Stimulated activated CD4-positive, alpha-beta T cell treated with anti-CD3 and anti-CD28 coated beads, Interleukin-1b, Interleukin-23, amount 100 ng/mL, for 48 hours (primary cell): ENCODE data around the gene SRMS.

Experiments
- DNase-seq: peaks from one replicate; pipeline ENCODE4 v3.0.0-alpha.2; 2020

SRMS gene

DNA sequence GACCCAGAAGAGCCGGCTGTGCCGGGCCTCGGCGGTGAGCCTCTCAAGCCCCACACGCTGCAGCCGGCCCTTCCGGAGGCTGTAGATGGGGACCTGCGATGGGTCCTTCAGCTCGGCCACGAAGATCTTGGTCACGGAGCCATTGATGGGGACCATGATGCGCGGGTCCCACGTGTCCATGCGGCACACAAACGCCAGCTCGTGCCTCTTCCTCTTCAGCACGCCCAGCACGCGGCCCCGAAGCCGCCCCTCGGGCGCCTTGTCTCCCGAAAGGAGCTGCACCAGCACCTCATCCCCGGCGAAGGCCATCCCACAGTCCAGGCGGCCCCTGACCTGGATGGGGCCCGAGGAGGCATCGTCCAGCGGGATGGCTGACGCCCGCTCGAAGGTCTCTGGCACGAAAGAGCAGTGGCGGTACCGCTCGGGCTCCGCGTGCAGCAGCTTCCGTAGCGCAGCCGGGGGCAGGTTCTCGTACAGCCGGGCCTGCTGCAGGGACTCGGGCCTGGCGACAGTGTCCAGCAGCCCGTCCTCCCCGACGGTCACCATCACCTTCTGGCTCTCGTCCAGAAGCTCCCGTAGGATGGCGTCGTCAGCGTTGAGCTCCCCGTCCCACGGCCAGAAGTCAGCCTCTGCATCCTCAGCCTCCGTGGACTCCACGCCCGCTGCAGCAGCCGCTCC, 17.6 kb upstream of the SRMS start:
- DNase-seq = no peak

- DNase-seq = no peak
These were observed 16.7 kb upstream of the SRMS start for GRCh38 chr20:63564036-63564810.

DNA sequence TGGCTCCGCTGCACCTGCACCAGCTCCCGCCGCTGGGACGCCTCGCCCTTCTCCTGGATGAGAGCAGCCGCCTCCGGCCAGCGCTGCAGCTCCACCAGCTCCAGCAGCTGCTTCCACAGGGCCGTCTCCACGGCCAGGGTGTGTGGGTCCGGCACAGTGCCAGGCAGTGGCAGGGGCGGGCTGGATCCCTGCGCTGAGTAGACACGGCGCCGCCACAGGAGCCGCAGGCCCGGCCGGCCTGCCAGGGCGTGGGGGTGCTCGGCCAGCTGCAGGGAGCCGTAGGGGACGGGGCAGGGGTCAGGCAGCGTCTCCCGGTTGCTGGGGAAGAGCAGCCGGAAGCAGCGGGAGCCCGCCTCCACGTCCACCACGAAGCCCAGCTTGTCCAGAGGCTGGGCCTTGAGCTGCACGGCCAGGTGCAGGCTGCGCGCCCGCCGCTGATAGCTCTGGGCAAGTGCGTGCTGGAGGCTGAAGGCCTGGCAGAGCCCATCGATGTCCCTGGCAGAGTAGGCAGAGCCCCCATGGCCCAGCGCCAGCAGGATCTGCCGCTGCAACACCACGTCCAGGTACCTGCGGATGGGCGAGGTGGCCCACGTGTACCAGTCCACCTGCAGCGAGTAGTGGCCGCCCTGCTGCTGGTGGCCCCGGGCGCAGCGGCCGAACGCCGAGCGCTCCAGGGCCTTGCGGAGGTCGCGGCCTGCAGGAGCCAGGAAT, 15.8 kb upstream of the SRMS start:
- DNase-seq = no peak

- no peak for DNase-seq
These were observed 15.1 kb upstream of the SRMS start for GRCh38 chr20:63562461-63563224.

GRCh38 chr20:63561624-63562396, 14.3 kb upstream of the SRMS start:
- DNase-seq = no peak

DNA sequence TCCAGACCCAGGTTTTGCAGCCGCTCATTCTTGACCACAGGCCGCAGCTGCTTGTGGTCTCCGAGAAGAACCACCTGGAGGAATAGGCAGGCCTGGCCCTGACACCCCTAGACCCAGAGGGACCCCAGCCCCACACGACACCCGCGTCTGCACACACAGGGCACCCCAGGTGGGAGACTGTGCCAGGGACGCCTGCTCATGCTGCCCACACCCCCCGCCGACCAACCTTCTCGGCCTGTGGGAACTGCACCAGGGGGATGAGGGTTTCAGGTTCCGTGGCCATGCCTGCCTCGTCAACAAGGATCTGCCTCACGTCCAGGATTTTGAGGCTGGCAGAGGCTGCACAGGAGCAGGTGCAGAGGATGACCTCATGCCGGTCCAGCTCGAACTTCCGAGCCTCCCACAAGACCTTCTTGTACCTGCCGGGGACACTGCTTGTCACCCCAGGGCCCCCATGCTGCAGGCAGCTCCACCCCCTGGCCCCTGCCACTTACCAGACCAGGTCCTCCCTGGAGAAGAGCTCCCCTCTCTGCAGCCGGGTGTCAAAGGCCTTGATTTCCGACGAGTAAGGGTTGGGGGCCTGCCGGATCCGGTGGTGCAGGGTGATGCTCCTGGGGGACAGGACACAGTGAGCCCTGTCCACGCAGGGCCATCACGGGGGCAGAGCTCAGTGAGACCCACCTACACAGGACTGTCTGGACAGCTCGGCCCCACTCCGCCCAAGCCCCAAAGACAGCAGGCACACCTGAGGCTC, 13.5 kb upstream of the SRMS start:
- no peak for DNase-seq

- DNase-seq = no peak
These were observed 12.8 kb upstream of the SRMS start for GRCh38 chr20:63560333-63560805.

DNA sequence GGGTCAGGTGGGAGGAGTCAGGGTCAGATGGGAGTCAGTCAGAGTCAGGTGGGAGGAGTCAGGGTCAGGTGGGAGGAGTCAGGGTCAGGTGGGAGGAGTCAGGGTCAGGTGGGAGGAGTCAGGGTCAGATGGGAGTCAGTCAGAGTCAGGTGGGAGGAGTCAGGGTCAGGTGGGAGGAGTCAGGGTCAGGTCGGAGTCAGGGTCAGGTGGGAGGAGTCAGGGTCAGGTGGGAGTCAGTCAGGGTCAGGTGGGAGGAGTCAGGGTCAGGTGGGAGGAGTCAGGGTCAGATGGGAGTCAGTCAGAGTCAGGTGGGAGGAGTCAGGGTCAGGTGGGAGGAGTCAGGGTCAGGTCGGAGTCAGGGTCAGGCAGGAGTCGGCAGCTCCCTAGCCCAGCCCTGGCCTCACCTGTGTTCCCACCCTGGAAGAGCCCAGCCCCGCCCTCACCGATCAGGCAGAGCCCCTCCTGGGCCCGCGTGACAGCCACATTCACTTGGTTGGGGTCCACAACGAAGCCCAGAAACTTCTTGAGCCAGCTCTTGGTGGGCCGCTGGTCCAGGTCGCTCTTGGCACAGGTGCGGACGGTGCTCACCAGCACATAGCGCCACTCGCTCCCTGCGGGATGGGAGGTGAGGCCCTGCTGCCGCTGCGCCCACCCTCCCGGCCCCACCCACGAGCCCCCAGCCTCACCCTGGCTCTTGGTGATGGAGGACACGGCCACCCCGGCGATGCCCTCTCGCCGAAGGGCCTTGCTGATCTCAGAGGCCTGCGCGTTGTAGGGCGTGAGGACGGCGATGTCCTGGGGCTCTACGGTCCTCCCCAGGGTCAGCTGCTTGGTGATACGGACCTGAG, 12.2 kb upstream of the SRMS start:
- DNase-seq = peak; percentile 67

- no peak for DNase-seq
These were observed 11.4 kb upstream of the SRMS start for GRCh38 chr20:63558804-63559484.

DNA sequence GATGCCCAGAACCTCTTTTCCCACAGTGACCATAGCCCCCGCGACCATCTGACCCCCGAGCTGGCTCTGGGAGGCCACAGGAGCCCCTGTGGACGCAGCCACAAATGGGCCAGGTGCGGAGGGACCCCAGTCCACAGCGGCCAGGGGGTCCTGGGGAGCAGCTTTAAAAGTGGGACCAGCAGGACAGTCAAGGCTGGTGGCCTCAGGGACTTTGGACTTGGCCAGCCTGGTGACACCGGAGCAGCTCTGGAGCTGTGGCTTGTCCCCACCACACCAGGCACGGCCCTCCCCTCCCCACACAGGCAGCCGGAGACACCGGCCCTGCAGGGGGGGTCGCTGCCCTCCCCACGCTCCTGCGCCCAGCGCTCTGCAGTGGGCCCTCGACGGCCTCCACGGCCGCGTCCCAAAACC, 9.9 kb upstream of the SRMS start:
- no peak for DNase-seq

DNA sequence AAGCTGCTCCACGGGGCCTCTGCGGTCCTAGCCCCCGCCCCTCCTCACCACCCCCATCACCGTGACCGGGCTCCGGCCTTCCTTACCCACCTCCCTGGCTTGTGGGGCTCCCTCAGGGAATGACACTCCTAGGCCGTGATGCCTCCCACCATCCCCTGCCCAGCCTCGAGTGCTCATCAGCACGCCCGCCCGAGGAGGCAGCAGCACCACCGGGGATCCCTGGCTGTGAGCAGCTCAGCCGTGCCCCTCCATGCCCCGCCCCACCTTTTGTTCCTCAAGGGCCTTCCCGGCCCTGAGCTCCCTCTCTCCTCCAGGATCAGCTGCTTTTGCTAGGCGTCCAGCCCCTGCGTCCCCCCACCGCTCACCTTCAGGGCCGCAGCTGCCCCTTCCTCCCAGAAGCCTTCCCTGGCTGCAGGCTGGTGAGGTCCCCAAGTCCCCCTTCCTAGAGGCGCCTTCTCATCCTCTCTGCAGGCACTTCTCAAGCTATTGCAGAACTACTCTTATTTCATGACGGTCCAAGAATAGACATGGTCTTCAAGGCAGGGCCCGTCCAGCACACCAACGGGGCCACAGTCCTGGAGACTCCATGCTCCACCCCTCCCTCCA, 9.4 kb upstream of the SRMS start:
- no peak for DNase-seq

DNA sequence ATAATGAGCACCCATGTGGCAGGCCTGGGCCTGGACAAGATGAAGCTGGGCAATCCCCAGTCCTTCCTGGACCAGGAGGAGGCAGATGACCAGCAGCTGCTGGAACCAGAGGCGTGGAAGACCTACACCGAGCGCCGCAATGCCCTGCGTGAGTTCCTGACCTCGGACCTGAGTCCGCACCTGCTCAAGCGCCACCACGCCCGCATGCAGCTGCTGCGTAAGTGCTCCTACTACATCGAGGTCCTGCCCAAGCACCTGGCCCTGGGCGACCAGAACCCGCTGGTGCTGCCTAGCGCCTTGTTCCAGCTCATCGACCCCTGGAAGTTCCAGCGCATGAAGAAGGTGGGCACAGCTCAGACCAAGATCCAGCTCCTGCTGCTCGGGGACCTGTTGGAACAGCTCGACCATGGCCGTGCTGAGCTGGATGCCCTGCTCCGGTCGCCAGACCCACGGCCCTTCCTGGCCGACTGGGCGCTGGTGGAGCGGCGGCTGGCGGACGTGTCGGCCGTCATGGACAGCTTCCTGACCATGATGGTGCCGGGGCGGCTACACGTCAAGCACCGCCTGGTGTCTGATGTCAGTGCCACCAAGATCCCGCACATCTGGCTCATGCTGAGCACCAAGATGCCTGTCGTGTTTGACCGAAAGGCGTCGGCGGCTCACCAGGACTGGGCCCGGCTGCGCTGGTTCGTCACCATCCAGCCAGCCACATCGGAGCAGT, 8.3 kb upstream of the SRMS start:
- DNase-seq = no peak

DNA sequence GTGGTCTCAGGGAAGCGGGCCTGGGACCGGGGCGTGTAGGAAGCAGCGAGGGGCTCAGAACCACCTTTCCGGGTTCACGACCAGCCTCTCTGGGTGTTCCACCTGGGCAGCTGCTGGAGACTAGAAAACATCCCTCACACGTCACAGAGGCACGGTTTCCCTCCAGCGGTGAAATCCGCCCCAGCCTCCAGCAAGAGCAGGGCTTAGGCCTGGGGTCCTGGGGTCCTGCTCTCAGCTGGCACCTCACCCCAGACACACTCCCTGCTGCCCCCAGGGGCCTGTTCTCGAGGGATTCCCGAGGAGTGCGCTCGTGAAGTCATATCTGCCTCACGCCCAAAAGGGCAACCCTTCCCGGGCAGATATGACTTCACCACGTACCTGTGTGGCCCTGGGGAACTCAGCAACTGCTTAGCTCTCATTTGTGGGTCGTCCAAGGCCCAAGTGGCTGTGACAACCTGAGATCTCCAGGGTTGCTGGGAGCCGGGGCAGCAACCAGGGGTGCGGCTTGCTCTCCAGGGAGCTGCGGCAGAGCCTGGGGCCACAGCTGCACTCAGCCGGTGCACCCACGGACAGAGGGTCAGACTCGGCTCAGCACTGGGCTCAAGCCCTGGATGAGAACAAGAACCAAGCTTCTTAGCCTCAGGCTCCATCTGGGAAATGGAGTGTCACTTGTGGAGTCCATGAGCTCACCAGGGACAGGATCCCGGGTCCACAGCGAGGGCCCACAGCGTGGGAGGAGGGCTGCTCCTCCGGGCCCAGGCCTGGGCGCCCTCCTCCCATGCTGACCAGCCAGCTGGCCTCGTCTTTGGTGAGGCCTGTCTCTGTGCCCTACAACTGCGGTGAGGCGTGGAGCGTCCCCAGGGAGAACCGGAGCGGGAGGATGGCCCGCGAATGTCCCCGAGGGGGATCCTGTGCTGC, 7.1 kb upstream of the SRMS start:
- DNase-seq = no peak

DNA sequence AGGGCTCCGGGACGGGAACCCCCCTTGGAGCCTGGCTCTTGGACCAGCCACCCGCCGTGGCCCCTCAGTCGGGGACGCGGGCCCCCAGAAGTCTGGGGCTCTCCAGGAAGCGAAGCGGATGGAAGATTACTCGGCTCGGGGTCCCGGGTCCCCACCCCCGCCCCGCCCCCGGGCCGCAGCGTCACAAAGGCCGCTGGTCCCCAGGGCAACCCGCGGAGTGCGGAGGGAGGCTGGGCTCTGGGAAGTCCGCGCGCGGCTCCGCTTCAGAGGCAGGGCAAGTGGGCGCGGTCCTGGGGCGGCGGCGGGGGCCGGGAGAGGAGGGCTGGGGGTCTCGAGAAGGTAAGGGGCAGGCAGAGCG, 6.4 kb upstream of the SRMS start, which contains the start of gene FNDC11:
Gene FNDC11 (plus strand): TSS at position 227 of the 358 bp plus-strand sequence. CDS start 1,505 bp downstream, outside the sequence.
- no peak for DNase-seq

DNA sequence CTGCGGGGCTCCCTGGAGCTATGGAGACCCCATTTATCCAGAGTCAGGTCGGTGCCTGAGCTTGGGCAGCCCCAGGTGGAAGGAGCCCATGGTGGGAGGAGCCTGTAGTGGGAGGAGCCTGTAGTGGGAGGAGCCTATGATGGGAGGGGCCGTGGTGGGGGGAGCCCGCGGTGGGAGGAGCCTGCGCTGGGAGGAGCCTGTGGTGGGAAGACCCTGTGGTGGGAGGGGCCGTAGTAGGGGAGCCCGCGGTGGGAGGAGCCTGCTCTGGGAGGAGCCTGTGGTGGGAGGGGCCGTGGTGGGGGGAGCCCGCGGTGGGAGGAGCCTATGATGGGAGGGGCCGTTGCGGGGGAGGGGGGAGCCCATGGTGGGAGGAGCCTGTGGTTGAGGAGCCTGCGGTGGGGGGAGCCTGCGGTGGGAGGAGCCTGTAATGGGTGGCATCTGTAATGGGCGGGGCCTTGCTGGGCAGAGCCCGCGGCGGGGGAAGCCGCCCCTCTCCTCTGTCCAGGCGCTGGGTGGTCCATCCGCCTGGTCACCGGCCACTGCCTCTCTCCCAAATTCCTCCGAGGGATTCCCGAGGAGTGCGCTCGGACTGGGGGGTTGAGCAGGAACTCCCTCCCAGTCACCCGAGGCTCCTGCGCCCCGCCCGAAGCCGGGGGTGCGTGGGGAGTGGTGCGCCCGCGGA, 5.8 kb upstream of the SRMS start:
- DNase-seq = peak; percentile 94

GRCh38 chr20:63552481-63553249, 5.1 kb upstream of the SRMS start:
- no peak for DNase-seq
